GM18907 (cell line): ENCODE measurements around the gene CMPK1.

Source experiments
- ATAC-seq: cut with Tn5 transposase; IDR thresholded peaks from one replicate; pipeline ENCODE4 v1.9.1; 2021; ENCODE audit warnings: mild to moderate bottlenecking, moderate library complexity; ENCODE audit not compliant: unreplicated experiment

The CMPK1 gene

DNA sequence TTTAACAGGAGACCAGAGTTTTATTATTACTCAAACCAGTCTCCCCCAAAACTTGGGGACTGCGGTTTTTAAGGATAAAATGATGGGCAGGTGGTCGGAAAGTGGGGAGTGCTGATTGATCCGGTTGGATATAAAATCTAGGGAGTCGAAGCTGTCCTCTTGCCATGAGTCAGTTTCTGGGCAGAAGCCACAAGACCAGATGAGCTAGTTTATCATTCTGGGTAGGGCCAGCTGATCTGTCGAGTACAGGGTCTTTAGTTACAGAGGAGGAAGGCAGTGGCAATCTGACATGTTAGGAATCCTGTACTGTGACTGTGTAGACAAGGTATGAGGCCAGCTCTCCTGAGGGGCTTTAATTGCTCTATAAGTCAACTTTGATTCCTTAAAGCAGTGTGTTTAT lies 59.6 kb downstream of the CMPK1 start:
- no peak for ATAC-seq

DNA sequence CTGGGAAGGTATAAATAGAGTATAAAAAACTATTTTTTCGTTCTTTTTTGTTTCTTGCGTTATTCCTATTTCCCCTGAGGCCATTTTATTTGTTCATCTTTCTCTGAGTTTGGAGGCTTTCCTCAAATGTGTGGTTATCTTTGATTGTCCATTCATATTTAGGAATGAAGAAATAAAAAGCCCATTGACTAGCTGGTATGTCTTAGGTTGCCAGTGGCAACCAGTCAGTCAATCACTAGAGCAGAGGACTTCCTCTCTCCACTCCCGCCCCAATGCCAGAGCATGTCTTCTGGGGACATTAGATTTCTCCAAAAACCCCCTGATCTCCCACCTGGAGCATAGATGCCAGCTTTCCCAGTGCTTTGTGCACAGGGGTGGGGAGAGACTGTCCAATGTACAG lies 61.8 kb downstream of the CMPK1 start:
- no peak for ATAC-seq

DNA sequence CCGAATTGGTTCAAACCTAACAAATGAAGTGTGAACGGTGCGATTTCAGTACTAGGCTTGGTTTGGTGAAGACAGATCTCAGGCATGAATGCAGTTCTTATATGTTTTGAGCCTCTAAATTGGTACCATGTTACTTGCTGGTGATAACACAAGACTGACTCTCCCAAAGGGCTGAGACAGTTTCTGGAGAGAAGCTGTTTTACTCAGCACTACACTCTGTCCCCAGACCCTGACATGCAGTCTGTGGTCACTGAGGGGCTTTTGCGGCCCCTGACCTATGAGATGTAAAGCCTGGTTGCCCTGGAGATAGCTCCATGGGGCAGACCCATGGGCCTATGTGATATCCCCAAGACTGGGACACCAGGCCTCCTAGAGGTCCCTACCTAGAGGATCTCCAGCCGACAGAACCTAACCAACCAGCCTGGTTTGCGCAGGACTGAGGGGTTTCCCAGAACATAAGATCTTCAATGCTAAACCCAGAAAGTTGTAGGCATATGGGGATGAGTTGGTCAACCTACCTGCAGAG lies 63.1 kb downstream of the CMPK1 start:
- ATAC-seq = no peak

DNA sequence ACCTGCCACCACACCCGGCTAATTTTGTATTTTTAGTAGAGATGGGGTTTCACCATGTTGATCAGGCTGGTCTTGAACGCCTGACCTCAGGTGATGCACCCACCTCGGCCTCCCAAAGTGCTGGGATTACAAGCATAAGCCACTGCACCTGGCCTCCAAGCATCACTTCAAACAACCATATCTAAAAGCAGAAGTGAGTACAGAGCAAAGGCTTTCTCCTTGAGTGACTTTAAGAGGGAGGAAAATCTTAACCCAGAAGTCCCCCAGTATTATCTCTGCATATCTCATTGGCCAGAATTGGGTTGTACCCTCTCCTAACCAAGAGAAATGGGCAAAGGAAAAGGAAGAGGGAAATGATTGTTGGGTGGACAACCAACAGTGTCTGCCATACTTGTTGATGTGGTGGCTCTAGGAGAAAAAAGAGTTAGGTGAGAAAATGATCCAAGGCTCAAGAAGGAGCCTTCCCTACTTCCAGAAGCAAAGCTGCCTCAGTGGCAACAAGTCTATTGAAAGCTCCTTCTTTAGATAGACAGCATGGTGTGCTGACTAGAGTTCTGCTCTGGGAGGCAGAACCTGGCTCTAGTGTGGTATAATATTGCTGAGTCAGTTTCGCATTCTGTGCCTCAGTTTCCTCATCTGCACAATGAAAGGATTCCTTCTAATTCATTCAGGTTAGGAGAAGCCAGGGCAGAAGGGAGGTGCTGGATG lies 65.7 kb downstream of the CMPK1 start:
- no peak for ATAC-seq

GRCh38 chr1:47399846-47400155 lies 66.2 kb downstream of the CMPK1 start:
- no peak for ATAC-seq

GRCh38 chr1:47401761-47402160 lies 68.2 kb downstream of the CMPK1 start:
- ATAC-seq = no peak

DNA sequence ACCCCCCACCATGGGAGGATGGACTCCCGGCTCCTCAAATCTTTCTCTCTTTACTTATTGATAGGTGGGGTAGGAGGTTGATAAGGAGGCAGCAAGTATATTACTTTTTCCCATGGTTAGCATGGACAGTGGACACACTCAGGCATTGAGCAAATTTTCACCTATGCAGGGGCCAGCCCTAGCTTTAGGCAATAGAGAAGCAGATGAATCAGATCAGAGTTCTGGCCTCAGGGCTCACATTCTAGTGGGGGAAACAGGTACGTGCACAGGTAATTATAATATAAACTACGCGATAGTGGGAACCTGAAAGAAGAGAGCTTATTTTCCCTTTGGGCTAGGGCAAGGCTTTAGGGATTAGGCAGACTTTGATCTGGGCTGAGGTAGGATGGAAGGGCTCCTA lies 69.0 kb downstream of the CMPK1 start:
- ATAC-seq = no peak

DNA sequence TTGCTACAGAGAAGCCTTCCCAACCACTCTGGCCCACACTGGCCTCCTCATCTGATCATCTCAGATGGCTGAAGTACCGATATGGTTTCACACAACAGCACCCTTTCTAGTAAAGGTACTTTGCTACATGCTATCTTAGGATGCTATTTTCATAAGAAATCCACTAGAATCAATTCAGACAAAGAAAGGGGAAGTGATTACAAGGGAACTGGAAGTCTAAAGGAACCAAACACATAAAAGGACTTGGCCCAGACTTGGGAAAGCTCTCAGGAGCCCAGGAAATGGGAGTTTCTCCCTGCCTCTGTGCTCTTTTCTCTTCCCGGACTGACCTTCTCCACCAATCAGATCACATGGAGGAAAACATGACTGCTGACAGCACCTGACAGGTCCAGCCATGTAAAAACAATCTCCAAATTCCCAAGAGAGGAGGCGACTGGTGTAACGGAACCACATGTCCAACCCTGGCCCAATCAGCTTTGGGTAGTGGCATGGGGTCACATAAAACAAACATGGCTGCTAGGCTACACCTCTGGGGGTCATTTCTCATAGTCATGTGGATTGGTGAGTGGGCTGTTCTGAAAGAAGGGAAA lies 69.8 kb downstream of the CMPK1 start:
- ATAC-seq = no peak

DNA sequence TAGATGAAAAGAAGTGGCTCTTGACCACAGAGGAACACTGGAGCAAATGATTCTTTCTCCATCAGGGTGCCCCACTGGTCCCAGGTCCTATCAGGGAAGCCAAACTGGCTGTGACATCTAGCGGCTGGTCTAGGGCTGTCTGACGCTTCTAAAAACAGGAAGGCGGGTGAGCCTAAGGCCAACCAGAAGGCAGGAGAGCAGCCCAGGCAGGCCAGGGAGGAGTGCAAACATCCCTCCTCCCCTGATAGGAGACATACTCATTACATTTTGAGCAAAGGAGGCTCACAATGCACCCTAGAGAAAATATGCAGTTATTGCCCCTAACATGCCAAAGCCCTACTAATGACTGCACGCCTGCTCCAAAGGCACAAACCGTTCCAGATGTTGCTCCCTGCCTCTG lies 72.1 kb downstream of the CMPK1 start:
- no peak for ATAC-seq

DNA sequence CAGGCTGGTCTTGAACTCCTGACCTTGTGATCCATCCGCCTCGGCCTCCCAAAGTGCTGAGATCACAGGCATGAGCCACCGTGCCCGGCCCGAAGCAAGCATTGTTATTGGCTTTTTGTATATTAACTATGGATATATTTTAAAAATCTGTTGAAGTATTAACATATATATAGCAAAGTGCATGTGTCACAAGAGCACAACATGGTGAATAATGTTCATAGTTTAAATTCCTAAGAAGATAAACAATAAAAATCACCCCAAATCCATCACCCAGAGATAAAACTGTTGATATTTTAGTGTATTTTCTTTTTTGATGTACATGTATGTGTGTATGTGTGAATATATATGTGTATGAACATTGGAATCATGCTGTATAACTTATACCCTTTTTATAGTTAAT lies 73.4 kb downstream of the CMPK1 start:
- ATAC-seq = no peak

- ATAC-seq = no peak
Observed at GRCh38 chr1:47407481-47407880, 73.9 kb downstream of the CMPK1 start.

DNA sequence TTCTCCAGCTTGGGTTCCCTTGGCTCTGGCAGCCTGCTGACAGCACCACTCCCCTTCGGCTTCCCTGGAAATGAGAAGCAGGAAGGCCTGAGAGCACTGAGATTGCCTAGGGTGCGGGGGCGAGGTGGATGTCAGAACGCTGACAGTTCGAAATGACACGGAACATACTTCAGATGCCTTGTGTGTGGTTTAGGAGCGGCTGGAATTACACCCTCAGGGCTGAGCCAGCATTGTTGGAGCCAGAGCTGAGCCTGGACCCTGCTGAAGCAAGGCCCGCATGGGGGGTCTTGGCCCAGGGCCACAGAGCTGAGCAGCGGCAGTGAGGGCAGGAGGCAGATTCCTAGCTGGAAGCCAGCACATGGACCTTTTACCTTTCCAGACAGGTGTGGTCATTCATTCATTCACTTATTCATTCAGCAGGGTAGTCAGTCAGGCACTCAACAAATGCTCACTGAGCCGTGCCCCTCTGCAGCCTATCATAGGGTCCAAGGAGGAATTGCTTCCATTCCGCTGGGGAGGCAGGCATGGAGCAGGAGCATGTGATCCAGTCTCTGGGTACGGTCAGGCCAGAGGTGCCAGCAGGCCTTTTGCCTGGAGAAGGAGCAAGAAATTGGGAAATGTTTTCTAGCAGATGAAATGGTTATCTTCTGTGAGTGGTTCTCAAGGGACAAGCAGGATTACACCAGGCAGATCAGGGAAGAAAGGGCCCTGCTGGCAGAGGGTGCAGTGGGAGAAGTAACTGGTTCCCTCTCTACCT lies 75.9 kb downstream of the CMPK1 start:
- no peak for ATAC-seq

- ATAC-seq = no peak
Observed at GRCh38 chr1:47410068-47410455, 76.5 kb downstream of the CMPK1 start.

GRCh38 chr1:47411436-47411835 lies 77.8 kb downstream of the CMPK1 start:
- ATAC-seq = no peak

GRCh38 chr1:47412437-47412836 lies 78.8 kb downstream of the CMPK1 start:
- no peak for ATAC-seq

DNA sequence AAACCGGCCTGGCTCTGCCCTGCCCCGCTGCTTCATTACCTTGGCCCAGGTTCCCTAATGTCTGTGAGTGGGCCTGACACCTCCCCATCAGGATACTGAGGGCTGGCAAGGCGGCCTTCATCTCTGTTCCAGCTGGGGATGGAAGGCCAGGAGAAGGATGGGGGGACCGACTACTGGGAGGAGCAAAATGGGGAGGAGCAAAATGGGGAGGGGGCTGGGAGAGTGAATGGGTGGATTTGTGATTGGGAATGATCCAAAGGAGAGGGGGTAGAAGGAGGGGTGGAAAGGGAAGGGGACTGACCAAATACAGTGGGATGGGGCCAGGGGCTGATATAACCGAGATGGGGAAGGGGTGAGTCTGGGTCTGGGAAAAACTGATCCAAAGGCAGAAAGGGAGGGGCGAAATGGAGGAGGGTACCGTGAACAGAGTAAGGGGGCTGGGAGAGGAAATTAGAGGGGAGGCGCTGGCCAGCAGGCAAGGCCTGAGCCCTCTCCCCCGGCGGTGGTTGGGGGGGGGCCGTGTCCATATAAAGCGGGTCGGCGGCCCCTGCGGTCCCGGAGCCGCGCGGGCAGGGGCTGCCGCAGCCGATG lies 82.2 kb downstream of the CMPK1 start, which contains the start of gene FOXE3:
FOXE3 (plus strand) TSS at position 558 of the 591 bp plus-strand sequence; CDS start at position 589, 31 bp downstream.
- no peak for ATAC-seq

DNA sequence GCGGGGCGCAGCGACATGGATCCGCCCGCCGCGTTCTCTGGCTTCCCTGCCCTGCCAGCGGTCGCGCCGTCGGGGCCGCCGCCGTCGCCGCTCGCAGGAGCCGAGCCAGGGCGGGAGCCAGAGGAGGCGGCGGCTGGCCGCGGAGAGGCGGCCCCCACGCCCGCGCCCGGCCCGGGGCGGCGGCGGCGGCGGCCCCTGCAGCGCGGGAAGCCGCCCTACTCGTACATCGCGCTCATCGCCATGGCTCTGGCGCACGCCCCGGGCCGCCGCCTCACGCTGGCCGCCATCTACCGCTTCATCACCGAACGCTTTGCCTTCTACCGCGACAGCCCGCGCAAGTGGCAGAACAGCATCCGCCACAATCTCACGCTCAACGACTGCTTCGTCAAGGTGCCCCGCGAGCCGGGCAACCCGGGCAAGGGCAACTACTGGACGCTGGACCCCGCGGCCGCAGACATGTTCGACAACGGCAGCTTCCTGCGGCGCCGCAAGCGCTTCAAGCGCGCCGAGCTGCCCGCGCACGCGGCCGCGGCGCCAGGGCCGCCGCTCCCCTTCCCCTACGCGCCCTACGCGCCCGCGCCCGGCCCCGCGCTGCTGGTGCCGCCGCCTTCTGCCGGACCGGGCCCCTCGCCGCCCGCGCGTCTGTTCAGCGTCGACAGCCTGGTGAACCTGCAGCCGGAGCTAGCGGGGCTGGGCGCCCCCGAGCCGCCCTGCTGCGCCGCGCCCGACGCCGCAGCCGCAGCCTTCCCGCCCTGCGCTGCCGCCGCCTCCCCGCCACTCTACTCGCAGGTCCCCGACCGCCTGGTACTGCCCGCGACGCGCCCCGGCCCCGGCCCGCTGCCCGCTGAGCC lies 83.0 kb downstream of the CMPK1 start:
- no peak for ATAC-seq

- ATAC-seq = no peak
Observed at GRCh38 chr1:47417170-47418044, 83.8 kb downstream of the CMPK1 start.

DNA sequence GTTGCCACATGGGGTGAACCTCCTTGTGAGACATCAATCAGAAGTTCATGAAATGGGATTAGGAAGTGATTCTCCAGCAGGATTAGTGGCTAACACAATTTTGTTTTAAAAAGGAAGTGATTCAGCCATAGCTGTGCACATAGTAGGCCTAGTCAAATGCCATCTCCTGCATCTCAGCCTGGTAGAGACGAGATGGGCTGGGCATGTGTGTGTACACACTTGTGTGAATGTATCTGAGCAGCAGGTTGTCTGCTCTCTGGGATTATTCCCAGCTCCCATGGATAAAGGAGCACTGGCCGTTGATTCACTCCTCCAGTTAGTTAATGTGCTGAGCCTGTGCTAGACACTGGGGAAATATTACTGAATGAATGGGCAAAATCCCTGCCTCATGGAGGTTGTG lies 84.5 kb downstream of the CMPK1 start:
- ATAC-seq = no peak
